ENCODE measurements around the gene PPARG.

- TF ChIP-seq CBX5 (IDR thresholded peaks at IDR 0.05; ENCODE audit: low read depth, low read length) (no peak), TAF1 (IDR thresholded peaks at IDR 0.05; ENCODE audit: low read depth, low read length) (no peak), TAF7 (optimal IDR thresholded peaks at IDR 0.05; ENCODE audit: borderline replicate concordance, low read depth, low read length) (no peak), CTCF (IDR thresholded peaks at IDR 0.05; ENCODE audit: control extremely low read depth in 1 of 3, insufficient read depth in 1 of 3, low read depth in 1 of 3, low read length in 3 of 3) (no peak), EZH2 (IDR thresholded peaks at IDR 0.05; ENCODE audit: low read depth, low read length, severe bottlenecking) (no peak), SIN3A (conservative IDR thresholded peaks at IDR 0.05 in 1 of 2, IDR thresholded peaks at IDR 0.05 in 1 of 2; ENCODE audit: low read depth in 1 of 2, low read length in 2 of 2) (no peak), MAX (IDR thresholded peaks at IDR 0.05) (no peak), CHD2 (IDR thresholded peaks at IDR 0.05; ENCODE audit: low read length) (no peak), POLR2AphosphoS5 (IDR thresholded peaks at IDR 0.05; ENCODE audit: low read depth, low read length) (no peak), BRCA1 (IDR thresholded peaks at IDR 0.05; ENCODE audit: low read depth, low read length) (no peak), EGR1 (IDR thresholded peaks at IDR 0.05; ENCODE audit: borderline replicate concordance, low read depth, low read length) (no peak), RFX5 (IDR thresholded peaks at IDR 0.05; ENCODE audit: borderline replicate concordance, low read depth, low read length) (no peak)
These were observed 46.6 kb downstream of the PPARG start for GRCh38 chr3:12335421-12335820.
